Measurements from ENCODE around the gene DAZAP1. TPM values are rescaled to one million over a fixed set of nuclear protein-coding genes. Genes with fewer than 3 reads are reported as not detected.
"Not testable (repeated sequence)": the region's sequence is repeated elsewhere in the genome, so short reads cannot be mapped to it uniquely, and the experiment has no call there.

Gene DAZAP1
- polyA plus RNA-seq, 1 donor = 91.8 TPM

GRCh38 chr19:1472231-1473084 is 65.1 kb downstream of the DAZAP1 start:
- DNase-seq = no peak

- no peak for DNase-seq
Measured at GRCh38 chr19:1473085-1473851, 65.9 kb downstream of the DAZAP1 start.

- DNase-seq = no peak
Measured at GRCh38 chr19:1474011-1474764, 66.8 kb downstream of the DAZAP1 start.

GRCh38 chr19:1474765-1475351 is 67.5 kb downstream of the DAZAP1 start:
- no peak for DNase-seq

GRCh38 chr19:1475751-1476437 is 68.5 kb downstream of the DAZAP1 start:
- no peak for DNase-seq

- not testable (repeated sequence) for DNase-seq
Measured at GRCh38 chr19:1477056-1477455, 69.7 kb downstream of the DAZAP1 start.

GRCh38 chr19:1478934-1479707 is 71.7 kb downstream of the DAZAP1 start, which contains the start of gene C19orf25:
Gene C19orf25, minus strand, starts transcription at chr19:1479215. Its CDS starts 312 bp downstream, at chr19:1478903.
- DNase-seq = peak; percentile 92

- no peak for DNase-seq
Measured at GRCh38 chr19:1481224-1481892, 74.0 kb downstream of the DAZAP1 start.

- DNase-seq = no peak
Measured at GRCh38 chr19:1481893-1482360, 74.5 kb downstream of the DAZAP1 start.

GRCh38 chr19:1482361-1483130 is 75.2 kb downstream of the DAZAP1 start:
- no peak for DNase-seq

- DNase-seq = no peak
Measured at GRCh38 chr19:1483131-1483978, 76.0 kb downstream of the DAZAP1 start.

- no peak for DNase-seq
Measured at GRCh38 chr19:1483979-1484428, 76.6 kb downstream of the DAZAP1 start.

Other genes starting within 250 kb of the DAZAP1 start
- gene SBNO2, start 233.3 kb upstream of the DAZAP1 start, polyA plus RNA-seq (ENCODE audit: insufficient read length) = 15.1 TPM
- 56.2 TPM for gene STK11, start 201.8 kb upstream of the DAZAP1 start, polyA plus RNA-seq (ENCODE audit: insufficient read length)
- gene CBARP, start 169.6 kb upstream of the DAZAP1 start, polyA plus RNA-seq (ENCODE audit: insufficient read length) = 1.4 TPM
- 76.3 TPM for gene ATP5F1D, start 165.8 kb upstream of the DAZAP1 start, polyA plus RNA-seq (ENCODE audit: insufficient read length)
- gene MIDN, start 159.0 kb upstream of the DAZAP1 start, polyA plus RNA-seq (ENCODE audit: insufficient read length) = 43.8 TPM
- gene CIRBP, start 138.3 kb upstream of the DAZAP1 start, polyA plus RNA-seq (ENCODE audit: insufficient read length) = 895 TPM
- 16.2 TPM for gene FAM174C, start 132.1 kb upstream of the DAZAP1 start, polyA plus RNA-seq (ENCODE audit: insufficient read length)
- gene EFNA2, start 121.7 kb upstream of the DAZAP1 start, polyA plus RNA-seq (ENCODE audit: insufficient read length) = 1.4 TPM
- gene NDUFS7, start 23.7 kb upstream of the DAZAP1 start, polyA plus RNA-seq (ENCODE audit: insufficient read length) = 40.2 TPM
- gene GAMT, start 6.0 kb upstream of the DAZAP1 start, polyA plus RNA-seq (ENCODE audit: insufficient read length) = 25.7 TPM
- 539 TPM for gene RPS15, start 30.8 kb downstream of the DAZAP1 start, polyA plus RNA-seq (ENCODE audit: insufficient read length)
- gene APC2, start 42.5 kb downstream of the DAZAP1 start, polyA plus RNA-seq (ENCODE audit: insufficient read length) = 1.3 TPM
- 19.5 TPM for gene C19orf25, start 71.6 kb downstream of the DAZAP1 start, polyA plus RNA-seq (ENCODE audit: insufficient read length)
- gene PCSK4, start 82.8 kb downstream of the DAZAP1 start, polyA plus RNA-seq (ENCODE audit: insufficient read length) = 5.0 TPM
- gene REEP6, start 83.6 kb downstream of the DAZAP1 start, polyA plus RNA-seq (ENCODE audit: insufficient read length) = 15.7 TPM
- 0.27 TPM for gene ADAMTSL5, start 105.4 kb downstream of the DAZAP1 start, polyA plus RNA-seq (ENCODE audit: insufficient read length)
- 0.23 TPM for gene PLK5, start 116.5 kb downstream of the DAZAP1 start, polyA plus RNA-seq (ENCODE audit: insufficient read length)
- gene MEX3D, start 160.7 kb downstream of the DAZAP1 start, polyA plus RNA-seq (ENCODE audit: insufficient read length) = 19.1 TPM
- 47.3 TPM for gene MBD3, start 185.3 kb downstream of the DAZAP1 start, polyA plus RNA-seq (ENCODE audit: insufficient read length)
- 82.3 TPM for gene UQCR11, start 197.9 kb downstream of the DAZAP1 start, polyA plus RNA-seq (ENCODE audit: insufficient read length)
- gene TCF3, start 245.0 kb downstream of the DAZAP1 start, polyA plus RNA-seq (ENCODE audit: insufficient read length) = 98.9 TPM